Umbilical cord (tissue), 2 donors: ENCODE data around the gene NLGN1. TPM values are rescaled to one million over a fixed set of nuclear protein-coding genes. Genes with fewer than 3 reads are reported as not detected.
"Not testable (repeated sequence)": the region's sequence is repeated elsewhere in the genome, so short reads cannot be mapped to it uniquely, and the experiment has no call there.

Experiments used
- DNase-seq: peaks from one replicate; pipeline ENCODE4 v3.0.0-alpha.2; 2015; ENCODE audit warnings: low spot score
- total RNA-seq: library from RNA; depleted of rRNA; stranded (reverse); fragments of >200 nt; gene quantifications from one replicate; pipeline ENCODE4 v1.2.3, GENCODE V29; 2014; ENCODE audit warnings: low replicate concordance; ENCODE audit not compliant: insufficient read depth

Gene NLGN1
- total RNA-seq, 1 donor from 2014 or later, result 8.7 TPM

DNA sequence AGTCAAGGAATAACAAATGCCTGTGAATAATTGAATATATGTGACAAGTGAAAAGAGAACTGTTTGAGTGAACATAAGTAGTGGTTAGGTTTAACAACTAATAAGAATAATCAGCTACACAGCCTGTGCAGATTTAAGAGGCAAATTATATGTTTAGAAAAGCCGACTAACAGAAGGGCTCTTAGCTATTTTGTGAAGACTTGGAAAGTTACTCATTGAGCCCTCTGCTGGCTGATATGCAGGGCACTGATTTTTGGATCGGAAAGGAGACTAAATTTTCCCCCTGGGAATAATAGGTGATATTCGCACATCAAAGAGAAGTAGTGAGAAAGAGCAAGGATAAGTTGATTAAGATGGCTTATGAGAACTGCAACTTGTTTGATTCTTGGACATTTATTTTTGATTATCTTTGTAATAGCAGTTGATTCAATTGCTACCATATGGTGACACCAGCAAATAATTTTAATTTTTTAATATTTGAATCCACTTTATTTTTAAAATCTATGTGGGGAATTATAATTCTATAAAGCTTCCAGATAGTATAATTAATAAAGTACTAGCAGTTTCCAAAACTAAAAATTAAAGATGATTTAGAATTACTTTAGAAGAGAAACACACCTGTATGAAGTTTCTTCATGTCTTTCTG is 156.2 kb downstream of the NLGN1 start:
- DNase-seq, result peak; percentile 80

DNA sequence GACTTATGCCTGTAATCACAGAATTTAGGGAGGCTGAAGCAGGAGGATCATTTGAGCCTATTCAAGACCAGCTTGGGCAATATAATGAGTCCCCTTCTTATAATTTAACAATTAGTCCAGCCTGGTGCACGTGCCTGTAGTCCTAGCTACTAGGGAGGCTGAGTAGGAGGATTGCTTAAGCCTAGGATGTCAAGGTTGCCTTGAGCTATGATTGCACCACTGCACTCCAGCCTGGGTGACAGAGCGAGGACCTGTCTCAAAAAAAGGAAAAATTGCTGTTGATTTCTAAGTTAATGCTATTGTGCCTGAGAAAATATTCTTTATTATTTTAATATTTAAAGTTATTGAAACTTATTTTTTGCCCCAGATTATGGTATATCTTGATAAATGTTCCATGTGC is 159.0 kb downstream of the NLGN1 start:
- no peak for DNase-seq

DNA sequence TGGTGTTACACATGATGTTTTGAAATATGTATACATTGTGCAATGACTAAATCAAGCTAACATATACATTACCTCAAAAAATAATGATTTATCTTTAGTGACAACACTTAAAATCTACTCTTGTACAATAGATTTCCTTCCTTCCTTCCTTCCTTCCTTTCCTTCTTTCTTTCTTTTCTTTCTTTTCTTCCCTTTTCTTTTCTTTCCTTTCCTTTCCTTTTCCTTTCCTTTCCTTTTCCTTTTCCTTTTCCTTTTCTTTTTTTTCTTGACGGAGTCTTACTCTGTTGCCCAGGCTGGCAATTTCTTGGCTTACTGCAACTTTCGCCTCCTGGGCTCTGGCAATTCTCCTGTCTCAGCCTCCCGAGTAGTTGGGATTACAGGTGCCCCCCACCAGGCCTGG is 170.5 kb downstream of the NLGN1 start:
- DNase-seq, result no peak

DNA sequence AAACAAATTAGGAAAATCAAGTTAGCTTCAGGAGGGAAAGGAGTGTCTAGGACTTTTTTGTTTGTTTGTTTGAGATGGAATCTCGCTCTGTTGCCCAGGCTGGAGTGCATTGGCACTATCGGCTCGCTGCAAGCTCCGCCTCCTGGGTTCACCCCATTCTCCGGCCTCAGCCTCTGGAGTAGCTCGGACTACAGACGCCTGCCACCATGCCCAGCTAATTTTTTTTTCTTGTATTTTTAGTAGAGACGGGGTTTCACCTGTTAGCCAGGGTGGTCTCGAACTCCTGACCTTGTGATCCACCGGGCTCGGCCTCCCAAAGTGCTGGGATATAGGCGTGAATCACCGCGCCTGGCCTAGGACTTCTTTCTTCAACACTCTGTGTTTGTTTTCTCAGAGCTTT is 171.1 kb downstream of the NLGN1 start:
- no peak for DNase-seq

DNA sequence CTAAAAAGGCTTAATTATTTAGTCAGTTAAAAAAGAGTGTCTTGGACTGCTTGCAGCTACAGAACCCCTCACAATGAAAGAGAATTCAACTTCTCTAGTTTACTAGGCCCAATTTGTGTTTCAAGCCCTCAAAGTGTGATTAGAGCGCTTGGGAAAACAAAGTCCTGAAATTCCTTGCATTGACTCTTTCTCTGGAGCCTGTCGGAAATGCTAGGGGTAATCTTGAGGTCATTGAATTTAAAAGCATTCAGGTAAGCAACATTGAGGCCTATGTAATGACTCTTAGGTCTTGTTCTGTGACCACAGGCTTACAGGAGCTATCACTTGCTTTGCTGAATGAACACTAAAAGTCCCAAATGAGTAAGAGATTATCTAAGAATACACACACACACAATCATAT is 186.0 kb downstream of the NLGN1 start:
- no peak for DNase-seq

DNA sequence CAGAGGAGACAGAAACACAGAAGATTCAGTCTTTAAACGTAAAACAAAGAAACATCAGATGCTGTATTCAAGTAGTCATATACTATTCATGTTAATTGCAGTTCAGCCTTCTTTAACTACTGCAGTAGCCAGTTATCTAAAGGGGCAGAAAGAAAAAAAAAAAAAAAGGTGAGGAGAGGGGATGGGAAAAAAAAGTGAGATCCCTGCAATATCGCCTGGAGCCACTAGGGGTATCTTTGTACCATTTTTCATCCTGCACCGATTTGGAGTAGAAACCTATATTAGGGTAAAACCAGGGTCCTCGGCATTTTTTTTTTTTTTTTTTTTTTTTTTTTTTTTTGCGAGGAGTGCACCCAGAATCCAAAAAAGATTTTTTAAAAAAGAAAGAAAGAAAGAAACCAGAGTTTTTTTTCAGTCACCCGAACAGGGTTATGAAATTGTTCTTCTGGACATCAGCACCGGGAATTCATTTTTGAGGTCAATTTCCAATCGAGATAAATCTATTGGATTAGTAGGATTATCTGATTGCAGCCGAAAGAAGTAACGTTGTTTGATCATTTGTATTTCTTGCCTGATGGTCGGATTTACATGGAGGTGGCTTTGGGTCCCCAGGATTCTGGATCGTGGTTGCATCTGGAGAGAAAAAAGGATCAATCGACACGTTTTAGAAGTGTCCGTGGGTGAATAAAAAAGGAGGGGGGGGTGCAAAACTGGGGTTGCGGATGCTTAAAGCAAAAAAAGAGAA is 186.7 kb downstream of the NLGN1 start:
- peak; percentile 72 for DNase-seq

DNA sequence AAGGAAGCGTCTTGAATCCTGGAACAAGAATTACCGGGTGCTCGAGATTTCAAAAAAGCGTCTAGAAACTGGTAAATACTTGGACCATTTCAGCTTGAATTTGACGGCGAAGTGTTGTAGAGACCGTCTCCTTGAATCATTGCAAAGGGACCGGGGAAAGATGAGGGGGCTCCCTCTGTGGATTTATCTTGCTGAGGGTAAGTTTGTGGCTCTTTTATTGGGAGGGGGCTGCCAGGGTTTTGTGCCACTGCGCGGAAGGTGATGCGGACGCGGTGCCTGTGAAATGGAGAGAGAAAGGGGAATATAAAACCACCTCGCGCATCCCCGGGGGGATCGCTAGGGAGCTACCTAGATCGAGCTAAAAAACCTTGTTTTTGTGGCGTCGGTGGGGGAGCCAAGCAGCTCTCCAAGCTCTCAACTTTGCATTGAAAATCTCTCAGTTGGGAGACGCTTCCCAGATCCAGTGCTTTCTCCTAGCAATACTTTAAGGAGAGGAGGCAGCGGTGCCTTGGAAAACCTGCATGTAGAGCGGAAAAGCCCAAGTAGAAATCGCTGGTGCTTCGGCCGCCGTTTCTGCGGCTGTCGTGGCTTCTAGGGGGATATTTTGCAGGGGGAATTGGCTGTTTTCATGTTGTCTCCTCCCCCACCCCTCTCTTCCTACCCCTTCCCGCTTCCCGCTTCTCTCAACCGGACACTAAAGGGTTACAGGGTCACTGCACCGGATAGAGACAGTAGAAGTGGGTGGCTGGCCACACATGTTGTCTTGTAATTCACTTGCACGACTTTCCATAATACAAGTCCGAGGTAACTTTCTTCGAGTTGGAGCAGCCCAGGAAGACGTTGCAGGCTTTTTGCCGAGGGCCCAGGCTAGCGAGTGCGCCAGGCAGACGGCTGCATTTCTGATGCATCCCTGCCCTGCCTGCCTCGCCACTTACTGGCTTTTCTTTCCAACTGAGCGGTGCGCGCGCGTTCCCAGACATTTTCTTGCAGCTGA is 187.6 kb downstream of the NLGN1 start:
- DNase-seq, result peak; percentile 64

DNA sequence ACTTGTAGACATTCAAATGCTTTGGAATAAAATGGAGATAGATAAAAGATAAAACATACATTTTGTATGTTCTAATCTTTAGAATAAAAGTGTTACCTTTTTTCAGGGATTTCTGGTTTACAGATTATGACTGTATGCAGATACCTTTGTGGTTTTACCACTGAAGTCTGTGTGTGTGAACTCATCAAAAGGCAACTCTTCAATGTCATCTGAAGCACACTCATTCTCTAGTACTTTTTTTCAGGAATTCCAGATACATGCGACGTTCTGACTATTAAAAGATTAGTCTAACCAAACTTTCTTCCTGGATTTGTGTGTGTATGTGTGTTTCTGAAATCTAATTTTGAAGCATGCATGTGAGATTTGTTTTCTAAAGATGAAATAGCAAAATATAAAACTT is 188.6 kb downstream of the NLGN1 start:
- no peak for DNase-seq

DNA sequence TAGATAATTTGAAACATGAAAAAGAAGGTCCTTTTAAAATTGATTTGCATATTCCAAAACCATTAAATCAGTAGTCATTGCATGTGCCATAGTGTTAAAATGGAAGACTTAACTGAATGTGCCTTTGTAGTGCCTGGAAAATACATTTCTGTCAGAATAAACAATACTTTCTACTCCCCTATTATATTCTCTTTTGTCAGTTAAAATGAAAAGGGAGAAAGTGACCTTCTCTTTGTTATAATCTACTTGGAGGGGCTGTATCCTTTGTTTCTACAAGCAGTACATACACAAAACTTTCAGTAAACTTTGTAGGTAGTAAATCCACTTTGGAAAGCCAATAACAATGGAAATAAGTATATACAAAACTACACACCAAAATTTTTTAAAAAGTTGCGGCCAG is 189.5 kb downstream of the NLGN1 start:
- DNase-seq, result no peak

DNA sequence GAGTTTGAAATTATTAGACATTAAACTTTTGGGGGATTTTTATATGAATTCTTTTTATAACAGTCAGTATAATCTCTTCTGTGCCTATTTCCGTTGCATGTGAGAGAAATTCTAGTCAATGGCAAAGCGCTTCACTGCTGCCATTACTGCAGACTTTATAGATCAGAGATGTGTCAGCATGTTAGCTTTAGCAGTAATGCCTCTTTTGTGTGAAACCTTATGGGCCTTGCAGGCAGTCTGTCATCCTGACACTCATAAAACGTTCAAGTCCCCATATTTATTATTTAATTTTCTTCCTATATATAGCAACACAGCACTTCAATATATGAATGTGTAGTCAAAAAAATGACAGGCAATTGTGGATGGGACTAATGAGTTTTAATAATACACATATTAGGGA is 191.0 kb downstream of the NLGN1 start:
- no peak for DNase-seq

DNA sequence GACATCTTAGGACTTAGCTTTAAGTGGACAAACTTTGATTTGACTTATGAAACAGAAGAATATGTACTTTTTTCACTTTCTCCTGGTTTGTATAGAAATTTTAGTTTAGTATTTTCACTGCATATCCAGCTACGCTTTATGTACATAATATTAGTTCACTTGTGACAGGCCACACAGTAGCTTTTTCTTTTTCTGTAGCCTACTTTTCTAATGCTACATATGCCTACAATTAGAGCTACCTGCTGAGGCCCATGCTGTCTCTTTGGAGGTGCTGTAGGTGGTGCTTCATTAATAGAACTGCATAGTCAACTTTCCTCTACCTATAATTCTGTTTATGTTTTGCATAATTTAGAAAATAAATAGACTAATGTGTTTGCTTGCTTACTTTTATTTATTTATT is 191.6 kb downstream of the NLGN1 start:
- no peak for DNase-seq

DNA sequence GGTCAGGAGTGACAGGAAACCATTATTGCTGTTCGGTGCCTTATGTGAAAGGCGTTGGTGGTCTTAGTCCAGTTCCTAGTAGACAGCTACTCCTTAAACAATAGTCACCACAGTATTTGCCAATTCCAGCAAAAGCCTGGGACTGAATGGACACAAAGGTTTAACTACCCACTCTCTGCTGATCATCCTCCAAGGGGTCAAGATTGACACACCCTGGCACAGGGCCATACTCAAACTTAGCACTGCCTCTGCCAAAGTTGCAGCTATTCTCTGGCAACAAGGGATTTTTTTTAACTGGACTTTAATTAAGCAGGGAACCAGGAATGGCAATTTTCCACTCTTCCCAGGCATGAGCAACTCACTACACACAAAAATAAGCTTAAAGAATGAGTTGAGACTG is 193.9 kb downstream of the NLGN1 start:
- DNase-seq, result no peak

DNA sequence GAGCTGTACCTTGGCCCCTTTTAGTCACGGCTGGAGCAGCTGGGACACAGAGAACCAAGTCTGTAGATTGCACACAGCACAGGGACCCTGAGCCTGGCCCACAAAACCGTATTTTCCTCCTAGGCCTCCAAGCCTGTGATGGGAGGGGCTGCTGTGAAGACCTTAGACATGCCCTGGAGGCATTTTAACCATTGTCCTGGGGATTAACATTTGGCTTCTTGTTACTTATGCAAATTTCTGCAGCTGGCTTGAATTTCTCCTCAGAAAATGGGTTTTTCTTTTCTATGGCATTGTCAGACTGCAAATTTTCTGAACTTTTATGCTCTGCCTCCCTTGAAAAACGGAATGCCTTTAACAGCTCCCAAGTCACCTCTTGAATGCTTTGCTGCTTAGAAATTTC is 197.3 kb downstream of the NLGN1 start:
- DNase-seq, result not testable (repeated sequence)

DNA sequence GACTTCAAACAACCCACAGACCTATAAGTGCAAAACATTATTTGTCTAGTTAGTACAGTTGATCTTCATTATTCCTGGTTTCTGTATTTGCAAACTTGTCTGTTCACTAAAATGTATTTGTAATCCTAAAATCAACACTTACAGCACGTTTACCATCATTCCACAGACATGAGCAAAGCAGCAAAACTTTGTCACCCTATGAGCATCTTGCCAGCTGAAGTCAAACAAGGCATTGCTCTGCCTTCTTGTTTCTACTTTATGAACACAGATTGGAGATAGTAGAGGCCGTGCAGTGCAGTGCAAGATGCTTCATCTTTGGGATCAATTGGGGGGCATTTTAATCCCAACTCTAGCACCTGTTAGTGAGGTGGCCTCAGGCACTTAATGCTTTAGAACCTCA is 202.1 kb downstream of the NLGN1 start:
- no peak for DNase-seq

DNA sequence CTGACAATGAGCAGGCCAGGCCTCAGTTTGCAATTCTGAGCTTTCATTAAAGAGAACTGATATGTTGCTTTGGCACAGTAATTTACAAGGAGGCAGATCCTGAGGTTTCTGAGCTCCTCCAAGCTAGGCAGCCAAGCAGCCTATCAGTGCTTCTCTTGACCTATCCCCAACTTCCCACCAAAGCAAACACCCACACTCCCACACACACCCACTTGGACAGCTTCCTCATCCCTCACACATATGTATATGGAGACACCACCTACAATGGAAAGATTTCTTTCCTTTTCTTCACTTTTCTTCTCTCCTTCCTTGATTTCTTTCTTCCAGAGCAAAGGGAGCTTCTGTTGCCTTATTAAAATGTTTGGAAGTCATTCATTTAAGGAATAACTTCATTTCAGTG is 217.0 kb downstream of the NLGN1 start:
- DNase-seq, result no peak

DNA sequence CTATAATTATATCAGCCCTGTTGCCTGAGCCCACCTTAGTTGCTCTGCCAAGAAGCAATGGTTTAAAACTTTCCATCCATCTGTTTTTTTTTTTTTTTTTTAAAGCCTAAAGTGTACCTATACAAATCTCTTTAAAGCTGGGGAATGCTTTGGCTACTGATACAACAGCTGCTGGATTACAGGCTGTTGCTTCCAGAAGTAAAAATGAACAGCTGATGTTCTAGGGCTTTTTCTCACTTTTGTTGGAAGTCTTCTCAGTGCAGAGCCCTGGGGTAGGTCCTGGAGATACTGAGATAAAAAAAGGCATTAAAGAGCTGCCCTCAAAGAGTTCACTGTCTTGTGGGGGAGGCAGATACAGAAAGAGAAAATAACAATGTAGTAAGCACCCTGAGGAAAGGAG is 218.1 kb downstream of the NLGN1 start:
- peak; percentile 11 for DNase-seq

DNA sequence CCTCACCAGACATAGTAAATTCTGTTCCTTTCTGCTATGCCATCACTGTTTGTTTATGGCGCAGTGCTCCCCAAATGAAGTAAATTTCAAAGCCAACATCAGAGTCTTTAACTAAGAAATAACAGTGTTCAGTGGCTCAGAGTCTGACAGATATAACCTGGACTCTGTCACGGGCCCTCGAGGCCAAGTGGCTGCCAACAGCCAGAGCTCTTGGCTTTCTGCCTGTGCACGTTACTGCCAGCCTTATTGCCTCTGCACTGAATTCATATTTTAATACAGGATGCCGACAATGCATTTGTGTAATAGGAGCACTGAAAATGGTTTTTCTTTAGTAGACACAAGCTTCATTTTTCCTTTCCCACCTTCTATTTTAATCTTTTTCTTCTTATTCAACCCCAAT is 219.9 kb downstream of the NLGN1 start:
- no peak for DNase-seq

DNA sequence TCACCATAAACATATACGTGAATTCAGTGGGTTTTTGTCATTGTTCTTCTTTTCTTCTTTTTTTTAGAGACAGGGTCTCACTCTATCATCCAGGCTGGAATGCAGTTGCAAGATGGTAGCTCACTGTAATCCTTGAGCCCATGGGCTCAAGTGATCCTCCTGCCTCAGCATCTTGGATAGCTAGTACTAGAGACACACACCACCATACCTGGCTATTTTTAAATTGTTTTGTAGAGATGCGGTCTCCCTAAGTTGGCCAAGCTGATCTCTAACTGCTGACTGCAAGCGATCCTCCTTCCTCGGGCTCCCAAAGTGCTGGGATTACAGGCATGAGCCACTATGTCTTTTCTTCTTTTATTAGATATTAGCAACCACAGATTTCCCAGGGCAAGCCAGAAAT is 220.6 kb downstream of the NLGN1 start:
- no peak for DNase-seq

DNA sequence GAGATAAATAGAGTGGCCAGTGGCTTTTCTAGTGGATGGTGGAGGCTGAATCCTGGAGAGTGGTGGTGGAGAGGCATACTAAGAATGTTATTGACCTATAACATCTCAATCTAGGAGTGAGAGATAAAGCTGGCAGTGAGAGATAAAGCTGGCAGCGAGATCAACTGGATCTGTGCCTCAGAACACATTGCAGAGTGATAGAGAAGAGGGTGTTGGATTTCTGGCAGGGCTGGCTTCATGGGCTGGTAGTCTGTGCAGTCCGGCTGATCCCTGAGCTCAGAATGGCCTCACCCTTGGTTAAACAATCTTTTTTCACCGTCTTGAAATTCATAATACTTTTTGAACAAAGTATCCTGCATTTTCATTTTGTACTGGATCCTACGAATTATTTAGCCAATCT is 221.2 kb downstream of the NLGN1 start:
- DNase-seq, result peak; percentile 7

DNA sequence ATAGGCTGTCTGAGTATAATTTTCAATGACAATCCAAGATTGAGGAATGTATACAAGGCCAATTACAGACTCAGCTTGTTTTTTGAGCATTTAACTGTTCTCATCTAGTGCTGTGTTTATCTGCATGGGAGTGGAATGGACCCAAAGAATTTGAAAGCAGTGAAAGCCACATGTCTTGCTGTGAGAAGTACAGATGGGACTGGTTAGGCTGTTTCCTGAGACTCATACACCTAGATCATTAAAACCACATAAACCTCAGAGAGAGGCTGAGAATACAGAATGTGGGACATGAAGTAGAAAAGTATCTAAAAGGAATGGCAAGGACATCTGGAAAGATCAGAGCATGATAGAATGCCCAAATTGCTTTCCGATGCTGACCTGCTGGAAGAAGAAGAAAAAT is 224.6 kb downstream of the NLGN1 start:
- no peak for DNase-seq

DNA sequence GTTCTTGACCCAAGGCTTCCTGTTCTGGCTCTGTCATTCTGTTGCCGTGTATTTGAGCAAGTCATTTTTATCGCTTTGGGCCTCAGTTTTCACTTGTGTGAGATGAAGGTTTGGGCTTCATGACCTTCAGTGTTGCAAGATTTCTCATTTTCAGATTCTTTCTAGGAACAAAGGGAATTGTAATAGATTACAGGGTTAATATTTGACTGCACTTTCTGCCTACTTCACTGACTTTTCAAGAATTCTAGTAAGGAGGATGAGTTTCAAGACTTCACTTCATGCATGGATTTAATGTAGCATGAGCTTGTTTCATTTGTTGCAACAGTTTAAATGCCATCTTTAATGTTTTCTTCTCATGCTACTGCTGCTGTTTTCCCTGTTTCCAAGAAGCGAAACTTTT is 226.5 kb downstream of the NLGN1 start:
- no peak for DNase-seq

DNA sequence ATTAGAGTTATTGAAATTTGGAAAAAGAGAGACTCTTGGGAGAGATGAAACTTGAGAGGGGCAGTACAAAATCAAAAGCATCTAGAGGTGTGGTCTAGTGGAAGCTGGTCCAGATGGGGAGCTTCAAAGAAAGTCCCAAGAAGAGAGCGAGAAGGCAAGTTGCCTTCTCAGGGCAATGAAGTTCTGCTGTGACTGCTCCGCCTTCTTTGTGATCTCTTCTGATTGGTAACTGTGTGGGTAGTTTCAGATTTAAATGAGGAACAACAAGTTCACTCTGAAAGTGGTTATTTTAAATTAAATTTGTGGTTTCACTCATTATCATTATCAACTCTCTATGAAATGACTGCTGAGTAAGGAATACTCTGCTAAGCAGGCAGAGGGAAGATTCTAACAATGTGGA is 233.3 kb downstream of the NLGN1 start:
- DNase-seq, result no peak
